Endothelial cell of umbilical vein (primary cell): Measurements from ENCODE around the gene ATP5MG. TPM values are rescaled to one million over a fixed set of nuclear protein-coding genes. Genes with fewer than 3 reads are reported as not detected.

Experiments used
- BruUV-seq: library from RNA; stranded (reverse); fragments of 400-500 nt; replicated peaks from 2 replicates; lab custom pipeline; 2021; lab: Mats Ljungman, UMichigan
- CTCF ChIA-PET: fragments of 300-600, 350-600 bp; sonication (Branson Sonifier 250); formaldehyde crosslinking; loops from one replicate; lab custom pipeline; 2021; ENCODE audit warnings: antibody characterized with exemption, inconsistent platforms; lab: Charles Lee
- POLR2A ChIA-PET: fragments of 300-600, 350-600 bp; sonication (Branson Sonifier 250); formaldehyde crosslinking; loops from one replicate; lab custom pipeline; 2021; ENCODE audit warnings: antibody characterized with exemption, inconsistent platforms; lab: Charles Lee
- DNase-seq: peaks from one replicate; pipeline ENCODE4 v3.0.0-alpha.2; 2011; ENCODE audit warnings: low read depth, low spot score
- FAIRE-seq: peaks from 2 replicates; lab custom pipeline; 2011; peaks lifted over from hg19 to GRCh38; lab: Jason Lieb, UNC
- H2AFZ ChIP-seq: 2 replicates; pipeline ENCODE4 v1.6.0; 2012; ENCODE audit warnings: low read depth, low read length, control low read depth, inconsistent platforms
- H3K27ac ChIP-seq: 2 replicates; pipeline ENCODE4 v1.5.1; 2011; ENCODE audit warnings: low read depth, mild to moderate bottlenecking, control low read depth, low read length, moderate library complexity; ENCODE audit not compliant: insufficient read depth
- H3K27me3 ChIP-seq, 2 experiments: 2 replicates each; pipeline versions ENCODE4 v1.6.0 to v1.6.1; 2011; ENCODE audit warnings: low read length in 2 of 2, mixed read lengths in 1 of 2; ENCODE audit not compliant: control insufficient read depth in 2 of 2, insufficient read depth in 2 of 2
- H3K36me3 ChIP-seq, 2 experiments: 2 replicates in 1 of 2; 3 replicates in 1 of 2; pipeline ENCODE4 v1.5.1; 2011; ENCODE audit warnings: low read length in 2 of 2, mild to moderate bottlenecking in 1 of 2, moderate library complexity in 1 of 2; ENCODE audit not compliant: control insufficient read depth in 2 of 2, insufficient read depth in 2 of 2; ENCODE audit errors: extremely low read depth in 1 of 2
- H3K4me1 ChIP-seq: 3 replicates; pipeline ENCODE4 v1.5.1; 2011; ENCODE audit warnings: mild to moderate bottlenecking, low read length; ENCODE audit not compliant: control insufficient read depth, insufficient read depth; ENCODE audit errors: extremely low read depth
- H3K4me2 ChIP-seq: 2 replicates; pipeline ENCODE4 v1.6.1; 2011; ENCODE audit warnings: low read length, control low read depth, mixed read lengths; ENCODE audit not compliant: insufficient read depth
- H3K4me3 ChIP-seq, 3 experiments: fragments of 200-600 bp in 1 of 3; sonication (generic), shearing (Covaris generic) in 1 of 3; replicated peaks in 1 of 3; 2 replicates each; pipeline ENCODE4 v1.5.1; 2011 to 2016; ENCODE audit warnings: control low read depth in 3 of 3, low read length in 3 of 3, mild to moderate bottlenecking in 2 of 3, inconsistent platforms in 1 of 3, low read depth in 1 of 3, moderate library complexity in 1 of 3; ENCODE audit not compliant: insufficient read depth in 1 of 3
- H3K79me2 ChIP-seq: 2 replicates; pipeline ENCODE4 v1.6.0; 2012; ENCODE audit warnings: low read length, inconsistent platforms; ENCODE audit not compliant: control insufficient read depth, insufficient read depth
- H3K9ac ChIP-seq: replicated peaks from 2 replicates; pipeline ENCODE3; 2011; ENCODE audit warnings: low read length, control low read depth; ENCODE audit not compliant: insufficient read depth; ENCODE audit errors: extremely low read depth
- H3K9me1 ChIP-seq: replicated peaks from 3 replicates; pipeline ENCODE4 v1.6.0; 2011; ENCODE audit warnings: mild to moderate bottlenecking, low read length; ENCODE audit not compliant: control insufficient read depth, insufficient read depth; ENCODE audit errors: extremely low read depth
- H3K9me3 ChIP-seq: replicated peaks from 2 replicates; pipeline ENCODE4 v1.5.1; 2012; ENCODE audit warnings: low read length, inconsistent platforms; ENCODE audit not compliant: control insufficient read depth, insufficient read depth
- H4K20me1 ChIP-seq: replicated peaks from 2 replicates; pipeline ENCODE3; 2011; ENCODE audit warnings: mild to moderate bottlenecking, low read length; ENCODE audit not compliant: control insufficient read depth, insufficient read depth; ENCODE audit errors: extremely low read depth
- FOS ChIP-seq: IDR thresholded peaks from 2 replicates; pipeline ENCODE4 v1.6.1; 2011; ENCODE audit warnings: mild to moderate bottlenecking, low read length, moderate library complexity, borderline replicate concordance; ENCODE audit not compliant: insufficient read depth
- GATA2 ChIP-seq: IDR thresholded peaks from 2 replicates; pipeline ENCODE4 v1.7.0; 2011; ENCODE audit warnings: low read depth, mild to moderate bottlenecking, moderate library complexity, mixed read lengths, low read length; ENCODE audit not compliant: insufficient read length, insufficient read depth
- JUN ChIP-seq: IDR thresholded peaks from 2 replicates; pipeline ENCODE4 v1.6.1; 2011; ENCODE audit warnings: borderline replicate concordance, low read depth; ENCODE audit not compliant: insufficient read length, insufficient read depth
- MYC ChIP-seq: IDR thresholded peaks from one replicate; pipeline ENCODE4 v1.6.1; 2011; ENCODE audit warnings: mild to moderate bottlenecking, low read depth, low read length
- POLR2A ChIP-seq: IDR thresholded peaks from 2 replicates; pipeline ENCODE4 v1.6.1; 2012; ENCODE audit warnings: low read depth, mild to moderate bottlenecking, control low read depth, low read length
- dilution Hi-C: fragments of 300-500 bp; cut with MboI; formaldehyde crosslinking; loops from one replicate; pipeline ENCODE4 v1.15.0; 2019; ENCODE audit warnings: low sequenced_read_pairs; ENCODE audit not compliant: extremely low pct_ligation_motif_present
- intact Hi-C: fragments of 100-400 bp; cut with micrococcal nuclease; formaldehyde crosslinking; loops from one replicate; pipeline ENCODE4 v1.10.0; 2022
- polyA plus RNA-seq, 4 experiments: library from polyadenylated mRNA; depleted of rRNA in 3 of 4; stranded (reverse) in 3 of 4; unstranded in 1 of 4; fragments of >200 nt; gene quantifications; 2 replicates each; pipeline versions ENCODE4 v1.2.1 to v1.2.3, GENCODE V29; 2011 to 2012; ENCODE audit warnings: missing spikeins in 1 of 4
- total RNA-seq: library from RNA; stranded (reverse); gene quantifications from 2 replicates; pipeline ENCODE4 v1.2.3, GENCODE V29; 2021
- TF ChIP-seq, protein P1 (sequence below), 2 donors: IDR thresholded peaks; 1 replicate in 1 of 2; 2 replicates in 1 of 2; pipeline ENCODE4 v1.5.1; 2011; ENCODE audit warnings: low read length in 2 of 2, mild to moderate bottlenecking in 2 of 2, moderate library complexity in 2 of 2, control low read depth in 1 of 2, inconsistent platforms in 1 of 2, low read depth in 1 of 2; ENCODE audit not compliant: insufficient read depth in 1 of 2; ENCODE audit errors: extremely low read depth in 1 of 2
- TF ChIP-seq, protein P2 (sequence below): IDR thresholded peaks from 2 replicates; pipeline ENCODE4 v1.6.1; 2011; ENCODE audit not compliant: insufficient read depth, insufficient read length

The ATP5MG gene
- total and polyA plus RNA-seq, 2 donors (not counting 3 experiments of a cell fraction or from before 2014, with no cell fraction given): 211 to 439 TPM

DNA sequence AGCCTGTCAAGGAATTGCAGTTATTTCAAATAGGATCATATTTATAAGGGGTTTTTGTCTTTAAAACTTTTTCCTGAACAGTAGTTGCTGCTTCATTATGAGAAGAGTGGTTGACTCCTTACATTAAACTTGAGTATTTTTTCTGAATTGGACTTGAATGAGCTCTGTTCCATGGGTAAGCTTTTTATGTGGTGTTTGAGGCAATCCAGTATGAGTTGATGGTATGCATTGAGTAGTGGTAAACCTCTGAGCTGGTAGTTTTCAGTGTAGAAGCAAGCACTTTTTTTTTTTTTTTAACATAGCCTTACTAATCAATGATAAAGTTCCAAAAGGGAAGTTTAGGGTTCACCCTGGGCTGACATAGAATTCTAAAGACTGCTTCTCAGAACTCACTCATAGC lies 38.2 kb downstream of the ATP5MG start:
- H4K20me1 ChIP-seq: peaks cover 37% of the 10 kb centered on the region
- H3K4me3 ChIP-seq: no peak overlapping the region
- intact Hi-C loops: loop anchor here (5.0 kb wide), 1 partner anchor 128 kb away; the partner anchor contains the start of gene IFT46
- H3K9me3 ChIP-seq: no peaks in the 10 kb centered on the region
- H3K27me3 ChIP-seq: no peaks in the 10 kb centered on the region
- peaks cover 25% of the 10 kb centered on the region for H3K4me1 ChIP-seq
- FAIRE-seq (no peak), DNase-seq (no peak)
- no peak overlapping the region for H2AFZ ChIP-seq
- no peaks in the 10 kb centered on the region for H3K36me3 ChIP-seq
- POLR2A ChIA-PET: no interaction called here
- H3K9ac ChIP-seq: no peak overlapping the region
- peaks cover 81% of the 10 kb centered on the region for H3K79me2 ChIP-seq
- no TSS peak for BruUV-seq
- no peak overlapping the region for H3K4me2 ChIP-seq
- H3K9me1 ChIP-seq: no peaks in the 10 kb centered on the region
- dilution Hi-C loops: no loop called here
- CTCF ChIA-PET: interaction anchor here (0.6 to 2.4 kb wide), 5 partner anchors 8 to 66 kb away, joined by 3 to 8 read pairs (median 4); no protein-coding TSS in a partner anchor
- TF ChIP-seq GATA2 (no peak), MYC (no peak), FOS (no peak), POLR2A (no peak), JUN (no peak)
- TF ChIP-seq, protein P1, sequence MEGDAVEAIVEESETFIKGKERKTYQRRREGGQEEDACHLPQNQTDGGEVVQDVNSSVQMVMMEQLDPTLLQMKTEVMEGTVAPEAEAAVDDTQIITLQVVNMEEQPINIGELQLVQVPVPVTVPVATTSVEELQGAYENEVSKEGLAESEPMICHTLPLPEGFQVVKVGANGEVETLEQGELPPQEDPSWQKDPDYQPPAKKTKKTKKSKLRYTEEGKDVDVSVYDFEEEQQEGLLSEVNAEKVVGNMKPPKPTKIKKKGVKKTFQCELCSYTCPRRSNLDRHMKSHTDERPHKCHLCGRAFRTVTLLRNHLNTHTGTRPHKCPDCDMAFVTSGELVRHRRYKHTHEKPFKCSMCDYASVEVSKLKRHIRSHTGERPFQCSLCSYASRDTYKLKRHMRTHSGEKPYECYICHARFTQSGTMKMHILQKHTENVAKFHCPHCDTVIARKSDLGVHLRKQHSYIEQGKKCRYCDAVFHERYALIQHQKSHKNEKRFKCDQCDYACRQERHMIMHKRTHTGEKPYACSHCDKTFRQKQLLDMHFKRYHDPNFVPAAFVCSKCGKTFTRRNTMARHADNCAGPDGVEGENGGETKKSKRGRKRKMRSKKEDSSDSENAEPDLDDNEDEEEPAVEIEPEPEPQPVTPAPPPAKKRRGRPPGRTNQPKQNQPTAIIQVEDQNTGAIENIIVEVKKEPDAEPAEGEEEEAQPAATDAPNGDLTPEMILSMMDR (IDR thresholded peaks at IDR 0.05; ENCODE audit: extremely low read depth in 1 of 2, insufficient read depth in 1 of 2, low read depth in 1 of 2, low read length in 2 of 2): no peak
- TF ChIP-seq, protein P2, sequence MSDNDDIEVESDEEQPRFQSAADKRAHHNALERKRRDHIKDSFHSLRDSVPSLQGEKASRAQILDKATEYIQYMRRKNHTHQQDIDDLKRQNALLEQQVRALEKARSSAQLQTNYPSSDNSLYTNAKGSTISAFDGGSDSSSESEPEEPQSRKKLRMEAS: no peak
- H3K27ac ChIP-seq: no peak overlapping the region
